Panc1 (cell line): ENCODE measurements around the gene GPATCH11. TPM values are rescaled to one million over a fixed set of nuclear protein-coding genes. Genes with fewer than 3 reads are reported as not detected.

Source experiments
- ATAC-seq: fragments of 200-7000 bp; cut with Tn5 transposase; 2 replicates; pipeline ENCODE4 v1.9.1; 2020; ENCODE audit warnings: mild to moderate bottlenecking, moderate library complexity
- BruUV-seq: library from RNA; stranded (reverse); fragments of 400-500 nt; replicated peaks from 2 replicates; lab custom pipeline; 2021; lab: Mats Ljungman, UMichigan
- CTCF ChIA-PET: fragments of 300-600 bp; sonication (Branson Sonifier 250); formaldehyde crosslinking; loops from one replicate; lab custom pipeline; 2022; ENCODE audit warnings: antibody characterized with exemption; lab: Charles Lee
- POLR2A ChIA-PET: fragments of 300-600 bp; sonication (Branson Sonifier 250); formaldehyde crosslinking; loops from one replicate; lab custom pipeline; 2022; ENCODE audit warnings: antibody characterized with exemption; lab: Charles Lee
- DNase-seq: peaks from one replicate; pipeline ENCODE4 v3.0.0-alpha.2; 2010; ENCODE audit warnings: low read depth, low spot score
- H3K27ac ChIP-seq: 2 replicates; pipeline ENCODE4 v1.5.1; 2011; ENCODE audit warnings: mild to moderate bottlenecking, low read length, inconsistent platforms
- H3K27me3 ChIP-seq: fragments of 200-500 bp; sonication (Bioruptor generic); 2 replicates; pipeline ENCODE4 v1.6.0; 2014; ENCODE audit warnings: low read length, inconsistent platforms; ENCODE audit not compliant: control insufficient read depth, insufficient read depth
- H3K36me3 ChIP-seq: fragments of 200-500 bp; sonication (Bioruptor generic); 2 replicates; pipeline ENCODE4 v1.5.1; 2014; ENCODE audit warnings: inconsistent platforms, mild to moderate bottlenecking, low read length, moderate library complexity; ENCODE audit not compliant: control insufficient read depth, insufficient read depth
- H3K4me1 ChIP-seq: 2 replicates; pipeline ENCODE4 v1.5.1; 2011; ENCODE audit warnings: inconsistent platforms, mild to moderate bottlenecking, low read length, moderate library complexity; ENCODE audit not compliant: control insufficient read depth, insufficient read depth
- H3K4me3 ChIP-seq, 2 experiments: 2 replicates each; pipeline ENCODE4 v1.5.1; 2011 to 2012; ENCODE audit warnings: low read depth in 2 of 2, low read length in 2 of 2, mild to moderate bottlenecking in 2 of 2, inconsistent platforms in 1 of 2, moderate library complexity in 1 of 2
- H3K9me3 ChIP-seq: fragments of 200-500 bp; sonication (Bioruptor generic); 2 replicates; pipeline ENCODE4 v1.5.1; 2014; ENCODE audit warnings: low read depth, mild to moderate bottlenecking, inconsistent platforms, low read length, moderate library complexity; ENCODE audit not compliant: control insufficient read depth, insufficient read depth
- POLR2AphosphoS5 ChIP-seq: IDR thresholded peaks from 2 replicates; pipeline ENCODE4 v1.6.1; 2012; ENCODE audit warnings: mild to moderate bottlenecking, low read depth, low read length, moderate library complexity
- SIN3A ChIP-seq: IDR thresholded peaks from 2 replicates; pipeline ENCODE4 v1.6.1; 2012; ENCODE audit warnings: low read depth, mild to moderate bottlenecking, low read length, moderate library complexity, borderline replicate concordance; ENCODE audit not compliant: insufficient read depth
- TCF7L2 ChIP-seq: IDR thresholded peaks from 2 replicates; pipeline ENCODE4 v1.6.1; 2011; ENCODE audit warnings: mild to moderate bottlenecking, low read depth, low read length, inconsistent platforms
- in situ Hi-C: cut with HindIII; loops from 2 replicates; pipeline ENCODE4 v1.10.0; 2016; ENCODE audit warnings: low sequenced_read_pairs, low pct_unique_long_range_greater_than_20kb
- intact Hi-C: fragments of 100-400 bp; cut with micrococcal nuclease; formaldehyde crosslinking; loops from one replicate; pipeline ENCODE4 v1.10.0; 2022; ENCODE audit not compliant: unreplicated experiment
- total RNA-seq: library from RNA; stranded (reverse); gene quantifications from one replicate; pipeline ENCODE4 v1.2.1, GENCODE V29; 2021; ENCODE audit not compliant: unreplicated experiment
- TF ChIP-seq, protein P1 (sequence below): fragments of 450-650 bp; IDR thresholded peaks from 2 replicates; pipeline ENCODE4 v1.5.1; 2017; ENCODE audit warnings: mild to moderate bottlenecking
- TF ChIP-seq, protein P2 (sequence below), 2 experiments: IDR thresholded peaks; 2 replicates each; pipeline ENCODE4 v1.6.1; 2011 to 2012; ENCODE audit warnings: low read depth in 2 of 2, control low read depth in 1 of 2, low read length in 1 of 2, mild to moderate bottlenecking in 1 of 2, moderate library complexity in 1 of 2; ENCODE audit not compliant: insufficient read depth in 1 of 2

The GPATCH11 gene
- total RNA-seq, 1 experiment from 2014 or later, result 7.1 TPM

DNA sequence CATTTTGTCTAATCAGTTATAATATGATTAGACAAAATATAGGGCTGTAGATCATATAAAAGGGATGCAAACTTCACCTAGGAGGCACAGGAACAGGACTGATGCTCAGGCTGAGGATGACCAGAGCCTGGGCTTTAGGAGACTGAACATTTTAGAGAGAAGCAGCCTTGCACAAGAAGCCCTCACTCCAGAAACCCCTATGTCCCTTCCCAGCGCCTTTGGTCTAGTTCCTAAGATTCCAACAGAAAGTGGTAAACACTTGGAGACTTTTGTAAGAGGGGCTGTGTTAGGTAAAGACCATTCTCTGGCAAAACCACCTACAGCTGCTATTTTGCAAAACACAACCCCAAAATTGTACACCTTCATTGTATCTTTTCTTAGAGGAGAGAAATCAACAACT is 33.2 kb downstream of the GPATCH11 start:
- no peak for ATAC-seq
- Histone ChIP-seq H3K27ac (no peak overlapping the region), H3K27me3 (no peaks in the 10 kb centered on the region), H3K4me3 (no peak overlapping the region), H3K9me3 (no peaks in the 10 kb centered on the region), H3K4me1 (no peaks in the 10 kb centered on the region), H3K36me3 (no peaks in the 10 kb centered on the region)
- POLR2A ChIA-PET, result interaction anchor here (0.6 to 0.7 kb wide), 2 partner anchors 12 to 39 kb away, joined by 4 to 5 read pairs; partner anchors contain the start of gene EIF2AK2
- BruUV-seq, result no TSS peak
- no peak for DNase-seq
- CTCF ChIA-PET, result no interaction called here
- in situ Hi-C loops (no loop called here), intact Hi-C loops (no loop called here)
- TF ChIP-seq, protein P1, sequence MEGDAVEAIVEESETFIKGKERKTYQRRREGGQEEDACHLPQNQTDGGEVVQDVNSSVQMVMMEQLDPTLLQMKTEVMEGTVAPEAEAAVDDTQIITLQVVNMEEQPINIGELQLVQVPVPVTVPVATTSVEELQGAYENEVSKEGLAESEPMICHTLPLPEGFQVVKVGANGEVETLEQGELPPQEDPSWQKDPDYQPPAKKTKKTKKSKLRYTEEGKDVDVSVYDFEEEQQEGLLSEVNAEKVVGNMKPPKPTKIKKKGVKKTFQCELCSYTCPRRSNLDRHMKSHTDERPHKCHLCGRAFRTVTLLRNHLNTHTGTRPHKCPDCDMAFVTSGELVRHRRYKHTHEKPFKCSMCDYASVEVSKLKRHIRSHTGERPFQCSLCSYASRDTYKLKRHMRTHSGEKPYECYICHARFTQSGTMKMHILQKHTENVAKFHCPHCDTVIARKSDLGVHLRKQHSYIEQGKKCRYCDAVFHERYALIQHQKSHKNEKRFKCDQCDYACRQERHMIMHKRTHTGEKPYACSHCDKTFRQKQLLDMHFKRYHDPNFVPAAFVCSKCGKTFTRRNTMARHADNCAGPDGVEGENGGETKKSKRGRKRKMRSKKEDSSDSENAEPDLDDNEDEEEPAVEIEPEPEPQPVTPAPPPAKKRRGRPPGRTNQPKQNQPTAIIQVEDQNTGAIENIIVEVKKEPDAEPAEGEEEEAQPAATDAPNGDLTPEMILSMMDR, result no peak
- TF ChIP-seq POLR2AphosphoS5 (no peak), SIN3A (no peak), TCF7L2 (no peak)
- TF ChIP-seq, protein P2, sequence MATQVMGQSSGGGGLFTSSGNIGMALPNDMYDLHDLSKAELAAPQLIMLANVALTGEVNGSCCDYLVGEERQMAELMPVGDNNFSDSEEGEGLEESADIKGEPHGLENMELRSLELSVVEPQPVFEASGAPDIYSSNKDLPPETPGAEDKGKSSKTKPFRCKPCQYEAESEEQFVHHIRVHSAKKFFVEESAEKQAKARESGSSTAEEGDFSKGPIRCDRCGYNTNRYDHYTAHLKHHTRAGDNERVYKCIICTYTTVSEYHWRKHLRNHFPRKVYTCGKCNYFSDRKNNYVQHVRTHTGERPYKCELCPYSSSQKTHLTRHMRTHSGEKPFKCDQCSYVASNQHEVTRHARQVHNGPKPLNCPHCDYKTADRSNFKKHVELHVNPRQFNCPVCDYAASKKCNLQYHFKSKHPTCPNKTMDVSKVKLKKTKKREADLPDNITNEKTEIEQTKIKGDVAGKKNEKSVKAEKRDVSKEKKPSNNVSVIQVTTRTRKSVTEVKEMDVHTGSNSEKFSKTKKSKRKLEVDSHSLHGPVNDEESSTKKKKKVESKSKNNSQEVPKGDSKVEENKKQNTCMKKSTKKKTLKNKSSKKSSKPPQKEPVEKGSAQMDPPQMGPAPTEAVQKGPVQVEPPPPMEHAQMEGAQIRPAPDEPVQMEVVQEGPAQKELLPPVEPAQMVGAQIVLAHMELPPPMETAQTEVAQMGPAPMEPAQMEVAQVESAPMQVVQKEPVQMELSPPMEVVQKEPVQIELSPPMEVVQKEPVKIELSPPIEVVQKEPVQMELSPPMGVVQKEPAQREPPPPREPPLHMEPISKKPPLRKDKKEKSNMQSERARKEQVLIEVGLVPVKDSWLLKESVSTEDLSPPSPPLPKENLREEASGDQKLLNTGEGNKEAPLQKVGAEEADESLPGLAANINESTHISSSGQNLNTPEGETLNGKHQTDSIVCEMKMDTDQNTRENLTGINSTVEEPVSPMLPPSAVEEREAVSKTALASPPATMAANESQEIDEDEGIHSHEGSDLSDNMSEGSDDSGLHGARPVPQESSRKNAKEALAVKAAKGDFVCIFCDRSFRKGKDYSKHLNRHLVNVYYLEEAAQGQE (IDR thresholded peaks at IDR 0.05; ENCODE audit: insufficient read depth in 1 of 2, low read depth in 2 of 2, low read length in 1 of 2), result no peak

DNA sequence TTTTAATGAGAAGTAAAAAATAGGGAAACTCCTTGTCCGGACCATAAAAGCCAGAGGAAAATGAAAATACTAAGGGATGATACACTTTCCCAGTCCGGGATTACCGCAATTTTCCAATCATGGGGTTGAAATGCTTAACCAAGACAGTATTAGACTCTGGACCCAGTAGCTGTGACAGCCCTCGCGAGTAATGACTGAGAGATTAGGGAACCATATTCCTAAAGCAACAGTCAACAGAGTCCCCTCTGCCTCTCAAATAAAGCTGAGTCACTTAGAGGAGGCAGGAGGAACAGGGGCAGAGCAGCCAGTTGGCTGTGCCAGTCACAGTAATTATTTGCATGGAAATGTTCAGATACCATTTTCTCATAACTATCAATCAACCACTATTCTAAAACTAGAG is 34.8 kb downstream of the GPATCH11 start:
- intact Hi-C loops, result no loop called here
- BruUV-seq, result no TSS peak
- ChIA-PET CTCF (no interaction called here), POLR2A (no interaction called here)
- no peaks in the 10 kb centered on the region for H3K4me1 ChIP-seq
- H3K9me3 ChIP-seq, result no peaks in the 10 kb centered on the region
- no peaks in the 10 kb centered on the region for H3K36me3 ChIP-seq
- H3K27ac ChIP-seq, result no peak overlapping the region
- TF ChIP-seq TCF7L2 (no peak), POLR2AphosphoS5 (no peak), SIN3A (no peak)
- TF ChIP-seq, protein P1, result no peak
- TF ChIP-seq, protein P2 (IDR thresholded peaks at IDR 0.05; ENCODE audit: insufficient read depth in 1 of 2, low read depth in 2 of 2, low read length in 1 of 2), result no peak
- in situ Hi-C loops, result no loop called here
- H3K4me3 ChIP-seq, result no peak overlapping the region
- no peak for DNase-seq
- H3K27me3 ChIP-seq, result no peaks in the 10 kb centered on the region
- no peak for ATAC-seq
